Neural crest cell (in vitro differentiated cells): ENCODE data around the gene PHOX2A. TPM values are rescaled to one million over a fixed set of nuclear protein-coding genes. Genes with fewer than 3 reads are reported as not detected.
"Not testable (repeated sequence)": the region's sequence is repeated elsewhere in the genome, so short reads cannot be mapped to it uniquely, and the experiment has no call there.

Source experiments
- DNase-seq: peaks from one replicate; pipeline ENCODE4 v3.0.0; 2021; ENCODE audit warnings: low read depth, mixed read lengths, low spot score
- H3K27ac Mint-ChIP-seq: one replicate; pipeline ENCODE4 v1.8.0; 2021; ENCODE audit warnings: mild to moderate bottlenecking, mixed read lengths; ENCODE audit not compliant: unreplicated experiment
- H3K27me3 Mint-ChIP-seq: 2 replicates; pipeline ENCODE4 v1.8.0; 2021; ENCODE audit warnings: low read depth, mild to moderate bottlenecking, mixed read lengths
- H3K36me3 Mint-ChIP-seq: 2 replicates; pipeline ENCODE4 v1.8.0; 2021; ENCODE audit warnings: low read depth, mild to moderate bottlenecking, mixed read lengths
- H3K4me1 Mint-ChIP-seq: 2 replicates; pipeline ENCODE4 v1.8.0; 2021; ENCODE audit warnings: mixed read lengths
- H3K4me3 Mint-ChIP-seq: one replicate; pipeline ENCODE4 v1.8.0; 2021; ENCODE audit warnings: mild to moderate bottlenecking, mixed read lengths
- H3K9me3 Mint-ChIP-seq: 2 replicates; pipeline ENCODE4 v1.8.0; 2021; ENCODE audit warnings: mixed read lengths
- CTCF ChIP-seq: fragments of 200-600 bp; sonication (generic); conservative IDR thresholded peaks from 2 replicates; pipeline ENCODE4 v1.5.0; 2021; ENCODE audit warnings: antibody characterized with exemption, mild to moderate bottlenecking
- total RNA-seq: library from RNA; stranded (reverse); gene quantifications from 2 replicates; pipeline ENCODE4 v1.2.1, GENCODE V29; 2021

PHOX2A gene
- total RNA-seq, 1 donor from 2014 or later: 5.6 TPM

- TF ChIP-seq CTCF: no peak
- Mint-ChIP-seq H3K9me3 (peaks cover 12% of the 10 kb centered on the region), H3K4me1 (no peaks in the 10 kb centered on the region), H3K36me3 (no peaks in the 10 kb centered on the region), H3K27ac (no peak overlapping the region), H3K4me3 (no peak overlapping the region), H3K27me3 (peaks cover 16% of the 10 kb centered on the region)
- DNase-seq: no peak
These were observed 28.0 kb upstream of the PHOX2A start for GRCh38 chr11:72271980-72272379.

GRCh38 chr11:72267956-72268617 is 24.1 kb upstream of the PHOX2A start:
- Mint-ChIP-seq H3K4me1 (no peaks in the 10 kb centered on the region), H3K27ac (no peak overlapping the region), H3K36me3 (no peaks in the 10 kb centered on the region), H3K4me3 (no peak overlapping the region), H3K9me3 (no peaks in the 10 kb centered on the region), H3K27me3 (peaks cover 26% of the 10 kb centered on the region)
- no peak for DNase-seq
- no peak for TF ChIP-seq CTCF

DNA sequence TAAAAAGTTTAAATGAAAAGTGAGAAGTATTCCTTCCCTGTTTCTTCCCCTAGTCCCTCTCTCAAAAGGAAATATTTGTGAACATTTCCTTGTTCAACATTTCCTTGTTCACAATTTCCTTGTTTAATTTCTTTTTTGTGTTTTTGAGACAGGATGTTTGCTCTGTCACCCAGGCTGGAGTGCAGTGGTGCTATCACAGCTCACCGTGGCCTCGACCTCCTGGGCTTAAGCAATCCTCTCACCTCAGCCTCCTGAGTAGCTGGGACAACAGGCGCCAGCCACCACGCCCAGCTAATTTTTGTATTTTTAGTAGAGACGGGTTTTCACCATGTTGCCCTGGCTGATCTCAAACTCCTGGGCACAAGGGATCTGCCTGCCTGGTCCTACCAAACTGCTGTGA is 23.0 kb upstream of the PHOX2A start:
- H3K27ac Mint-ChIP-seq, DNase-seq, H3K4me3 Mint-ChIP-seq, H3K4me1 Mint-ChIP-seq, H3K36me3 Mint-ChIP-seq, H3K9me3 Mint-ChIP-seq: not testable (repeated sequence)
- peaks cover 26% of the 10 kb centered on the region for H3K27me3 Mint-ChIP-seq

GRCh38 chr11:72265951-72266350 is 22.0 kb upstream of the PHOX2A start:
- peaks cover 21% of the 10 kb centered on the region for H3K27me3 Mint-ChIP-seq
- H3K9me3 Mint-ChIP-seq: no peaks in the 10 kb centered on the region
- DNase-seq: no peak
- H3K4me1 Mint-ChIP-seq: no peaks in the 10 kb centered on the region
- H3K27ac Mint-ChIP-seq: no peak overlapping the region
- no peak overlapping the region for H3K4me3 Mint-ChIP-seq
- H3K36me3 Mint-ChIP-seq: no peaks in the 10 kb centered on the region
- TF ChIP-seq CTCF: no peak

DNA sequence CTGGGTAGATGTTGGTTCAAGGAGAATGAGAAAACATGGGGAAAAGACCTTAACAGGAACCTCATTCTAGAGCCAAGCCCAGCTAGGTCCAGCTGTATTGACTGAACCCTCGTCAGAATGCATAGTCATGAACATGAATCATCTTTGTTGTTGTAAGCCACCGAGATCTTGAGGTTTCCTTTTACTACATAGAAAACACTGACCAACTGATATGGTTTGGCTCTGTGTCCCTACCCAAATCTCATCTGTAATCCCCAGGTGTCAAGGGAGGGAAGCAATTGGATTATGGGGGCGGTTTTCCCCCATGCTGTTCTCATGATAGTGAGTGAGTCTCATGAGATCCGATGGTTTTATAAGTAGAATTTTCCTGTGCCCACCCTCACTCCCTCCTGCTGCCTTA is 19.4 kb upstream of the PHOX2A start:
- Mint-ChIP-seq H3K27me3 (peaks cover 12% of the 10 kb centered on the region), H3K9me3 (no peaks in the 10 kb centered on the region), H3K4me1 (no peaks in the 10 kb centered on the region), H3K36me3 (no peaks in the 10 kb centered on the region), H3K4me3 (no peak overlapping the region), H3K27ac (no peak overlapping the region)
- TF ChIP-seq CTCF: no peak
- no peak for DNase-seq

DNA sequence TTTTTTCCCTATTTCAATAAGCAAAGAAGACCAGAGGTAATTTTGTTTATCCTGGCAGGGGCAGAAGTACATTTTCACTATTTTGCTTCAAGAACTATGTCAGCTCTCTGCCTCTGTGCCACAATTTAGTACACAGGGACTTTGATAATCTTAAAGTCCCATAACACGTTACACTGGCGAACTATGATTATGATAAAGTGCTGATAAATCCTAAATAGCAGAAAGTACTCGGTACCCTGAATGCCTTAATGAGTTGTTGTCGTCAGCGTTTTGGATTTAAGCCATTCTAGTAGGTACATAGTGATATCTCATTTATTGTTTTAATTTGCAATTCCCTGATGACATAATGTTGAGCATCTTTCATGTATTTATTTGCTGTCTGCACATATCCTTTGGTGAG is 16.6 kb upstream of the PHOX2A start:
- Mint-ChIP-seq H3K27me3 (peaks cover 7% of the 10 kb centered on the region), H3K4me3 (no peak overlapping the region), H3K9me3 (no peaks in the 10 kb centered on the region), H3K36me3 (no peaks in the 10 kb centered on the region), H3K27ac (no peak overlapping the region), H3K4me1 (no peaks in the 10 kb centered on the region)
- TF ChIP-seq CTCF: no peak
- no peak for DNase-seq
